SK-N-SH (cell line): ENCODE results near the gene CACNG3. TPM values are rescaled to one million over a fixed set of nuclear protein-coding genes. Genes with fewer than 3 reads are reported as not detected.

Source experiments
- CTCF ChIA-PET: fragments of 300-600, 350-600 bp; formaldehyde crosslinking; extraction: SDS; loops from one replicate; lab custom pipeline; 2021; lab: Yijun Ruan, JAX
- POLR2A ChIA-PET: fragments of 350-600 bp; sonication (Branson Sonifier 250); formaldehyde crosslinking; extraction: SDS; loops from one replicate; lab custom pipeline; 2020; ENCODE audit warnings: antibody characterized with exemption, inconsistent platforms; lab: Yijun Ruan, JAX
- DNase-seq: peaks from one replicate; pipeline ENCODE4 v3.0.0; 2012
- H2AFZ ChIP-seq: fragments of 200-600 bp; sonication (generic); 2 replicates; pipeline ENCODE4 v1.8.1; 2016; ENCODE audit warnings: antibody characterized with exemption, mild to moderate bottlenecking, low read depth
- H3F3A ChIP-seq: fragments of 200-600 bp; sonication (generic); replicated peaks from 2 replicates; pipeline ENCODE3; 2016; ENCODE audit warnings: antibody characterized with exemption, mild to moderate bottlenecking; ENCODE audit not compliant: insufficient read depth
- H3K27ac ChIP-seq, 2 experiments: fragments of 200-500 bp in 1 of 2; fragments of 200-600 bp in 1 of 2; sonication (Bioruptor generic) in 1 of 2; sonication (generic), shearing (Covaris generic) in 1 of 2; 2 replicates each; pipeline versions ENCODE4 v1.5.1 to v1.6.1; 2014 to 2016; ENCODE audit warnings: low read depth in 2 of 2, inconsistent platforms in 1 of 2, low read length in 1 of 2, mild to moderate bottlenecking in 1 of 2, mixed read lengths in 1 of 2
- H3K27me3 ChIP-seq: fragments of 200-600 bp; sonication (generic), shearing (Covaris generic); 2 replicates; pipeline ENCODE4 v1.6.1; 2016; ENCODE audit warnings: mixed run types; ENCODE audit not compliant: insufficient read depth
- H3K36me3 ChIP-seq, 2 experiments: fragments of 200-500 bp in 1 of 2; fragments of 200-600 bp in 1 of 2; sonication (Bioruptor generic) in 1 of 2; sonication (generic) in 1 of 2; replicated peaks in 1 of 2; 2 replicates each; pipeline versions ENCODE3 to v1.5.1; 2014 to 2016; ENCODE audit warnings: low read length in 1 of 2, mild to moderate bottlenecking in 1 of 2; ENCODE audit not compliant: insufficient read depth in 2 of 2, control insufficient read depth in 1 of 2
- H3K4me1 ChIP-seq, 2 experiments: fragments of 200-500 bp in 1 of 2; fragments of 200-600 bp in 1 of 2; sonication (Bioruptor generic) in 1 of 2; sonication (generic), shearing (Covaris generic) in 1 of 2; 2 replicates each; pipeline versions ENCODE4 v1.5.1 to v1.6.1; 2014 to 2016; ENCODE audit warnings: low read depth in 1 of 2, low read length in 1 of 2, mixed run types in 1 of 2; ENCODE audit not compliant: insufficient read depth in 2 of 2, control insufficient read depth in 1 of 2
- H3K4me2 ChIP-seq: fragments of 200-600 bp; sonication (generic), shearing (Covaris generic); 2 replicates; pipeline ENCODE4 v1.6.1; 2017; ENCODE audit warnings: mixed run types
- H3K4me3 ChIP-seq, 2 experiments: fragments of 200-500 bp in 1 of 2; fragments of 200-600 bp in 1 of 2; sonication (Bioruptor generic) in 1 of 2; sonication (generic), shearing (Covaris generic) in 1 of 2; 2 replicates each; pipeline versions ENCODE4 v1.5.1 to v1.8.1; 2014 to 2016; ENCODE audit warnings: low read depth in 2 of 2, inconsistent platforms in 1 of 2, low read length in 1 of 2, mild to moderate bottlenecking in 1 of 2, mixed read lengths in 1 of 2, moderate library complexity in 1 of 2
- H3K79me2 ChIP-seq: fragments of 200-600 bp; sonication (generic); 2 replicates; pipeline ENCODE4 v1.8.1; 2017; ENCODE audit warnings: mild to moderate bottlenecking; ENCODE audit not compliant: insufficient read depth
- H3K9ac ChIP-seq: fragments of 200-600 bp; sonication (generic); 2 replicates; pipeline ENCODE4 v1.6.1; 2017; ENCODE audit warnings: mixed run types
- H3K9me2 ChIP-seq: fragments of 200-600 bp; sonication (generic); 2 replicates; pipeline ENCODE4 v1.6.1; 2017; ENCODE audit warnings: mixed run types
- H3K9me3 ChIP-seq: fragments of 200-600 bp; sonication (generic); 2 replicates; pipeline ENCODE4 v1.6.1; 2017; ENCODE audit warnings: mixed run types, mild to moderate bottlenecking, moderate library complexity
- H4K20me1 ChIP-seq: fragments of 200-600 bp; sonication (generic); 2 replicates; pipeline ENCODE4 v1.6.1; 2017; ENCODE audit warnings: mild to moderate bottlenecking, mixed run types; ENCODE audit not compliant: insufficient read depth
- CHD2 ChIP-seq: fragments of 150-350 bp; IDR thresholded peaks from 2 replicates; pipeline ENCODE4 v1.6.1; 2018; ENCODE audit warnings: low read length; ENCODE audit not compliant: partially characterized antibody
- ELF1 ChIP-seq: IDR thresholded peaks from 2 replicates; pipeline ENCODE4 v1.4.0; 2012
- EZH2phosphoT487 ChIP-seq: fragments of 200-600 bp; sonication (generic); IDR thresholded peaks from 2 replicates; pipeline ENCODE4 v1.6.1; 2017; ENCODE audit warnings: low read depth, mixed run types, mild to moderate bottlenecking, antibody characterized with exemption, moderate library complexity, borderline replicate concordance
- GABPA ChIP-seq: IDR thresholded peaks from 2 replicates; pipeline ENCODE4 v1.4.0; 2012; ENCODE audit warnings: low read depth, mild to moderate bottlenecking
- GATA2 ChIP-seq: sonication (generic); formaldehyde crosslinking; IDR thresholded peaks from 2 replicates; pipeline ENCODE4 v1.5.0; 2020; ENCODE audit warnings: mild to moderate bottlenecking, missing genetic modification reagents
- IRF3 ChIP-seq: fragments of 150-350 bp; IDR thresholded peaks from 2 replicates; pipeline ENCODE4 v1.6.1; 2016; ENCODE audit warnings: mild to moderate bottlenecking, low read depth, low read length
- MEF2A ChIP-seq: IDR thresholded peaks from 2 replicates; pipeline ENCODE4 v1.4.0; 2012; ENCODE audit warnings: low read depth, borderline replicate concordance
- MXI1 ChIP-seq: IDR thresholded peaks from 2 replicates; pipeline ENCODE4 v1.6.1; 2012; ENCODE audit warnings: mild to moderate bottlenecking, low read depth, low read length, improper control_type of control experiment
- NFIC ChIP-seq: IDR thresholded peaks from 2 replicates; pipeline ENCODE4 v1.4.0; 2012; ENCODE audit warnings: borderline replicate concordance
- NRF1 ChIP-seq: IDR thresholded peaks from 2 replicates; pipeline ENCODE4 v1.6.1; 2012; ENCODE audit warnings: low read depth, mild to moderate bottlenecking, low read length
- PBX3 ChIP-seq: IDR thresholded peaks from 2 replicates; pipeline ENCODE4; 2012
- RCOR1 ChIP-seq: fragments of 150-350 bp; IDR thresholded peaks from 2 replicates; pipeline ENCODE4 v1.6.1; 2017; ENCODE audit warnings: antibody characterized with exemption, low read length
- REST ChIP-seq: IDR thresholded peaks from 2 replicates; pipeline ENCODE4 v1.6.1; 2012; ENCODE audit warnings: mild to moderate bottlenecking, low read depth, low read length, moderate library complexity
- RXRA ChIP-seq: IDR thresholded peaks from 2 replicates; pipeline ENCODE4 v1.4.0; 2012; ENCODE audit warnings: low read depth, mild to moderate bottlenecking, borderline replicate concordance
- SMC3 ChIP-seq: IDR thresholded peaks from 2 replicates; pipeline ENCODE4 v1.6.1; 2012; ENCODE audit warnings: low read depth, low read length, improper control_type of control experiment
- YY1 ChIP-seq: IDR thresholded peaks from 2 replicates; pipeline ENCODE4 v1.4.0; 2012; ENCODE audit warnings: low read depth, mild to moderate bottlenecking
- WGBS: methylation state at CpG from one replicate; pipeline ENCODE4 v1.1.6; 2017; ENCODE audit warnings: low lambda C conversion rate; 5-methylcytosine and 5-hydroxymethylcytosine counted together
- polyA plus RNA-seq, 3 experiments: library from polyadenylated mRNA; depleted of rRNA; stranded (reverse); fragments of >200 nt; gene quantifications; 2 replicates each; pipeline ENCODE4 v1.2.3, GENCODE V29; 2012
- TF ChIP-seq, protein P1 (sequence below): IDR thresholded peaks from 2 replicates; pipeline ENCODE4 v1.4.0; 2012; ENCODE audit warnings: low read depth, borderline replicate concordance

Gene CACNG3
- polyA plus RNA-seq, 1 of the 3 experiments (the other 2 are of a cell fraction), result not detected

DNA sequence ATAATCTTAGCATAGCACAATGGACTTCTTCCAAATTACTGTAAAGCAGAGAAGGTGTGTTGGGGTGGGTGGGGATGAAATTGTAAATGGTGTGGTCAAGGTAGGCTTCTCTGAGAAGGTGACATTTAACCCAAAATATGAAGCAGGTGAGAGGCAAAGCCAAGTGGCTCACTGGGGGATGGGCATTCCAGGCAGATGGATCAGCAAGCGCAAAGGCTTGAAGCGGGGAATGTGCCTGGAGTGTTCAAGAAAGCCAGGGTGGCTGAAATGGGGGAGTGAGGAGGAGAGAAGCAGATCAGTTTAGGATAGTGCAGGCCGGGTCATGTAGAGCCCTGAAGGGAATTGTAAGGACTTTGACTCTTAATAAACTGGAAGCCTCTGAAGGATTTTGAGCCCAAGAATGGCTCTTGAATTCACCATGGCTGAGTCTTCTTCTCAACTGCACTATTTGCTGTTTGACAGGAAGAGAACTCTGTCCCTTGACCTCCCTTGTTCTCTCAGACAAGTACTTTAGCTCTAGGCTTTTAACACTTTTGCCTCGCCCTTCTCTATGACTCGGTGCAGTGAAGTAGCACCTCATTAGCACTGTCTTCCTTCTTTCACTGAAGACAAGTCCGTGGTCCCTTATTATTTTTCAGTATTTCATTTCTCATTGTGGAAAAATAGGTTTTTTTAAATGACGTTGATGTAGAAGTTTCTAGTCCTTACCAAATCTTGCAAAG is 14.7 kb downstream of the CACNG3 start:
- H3K27ac ChIP-seq, result no peak overlapping the region
- no peaks in the 10 kb centered on the region for H3K27me3 ChIP-seq
- no peaks in the 10 kb centered on the region for H3K36me3 ChIP-seq
- WGBS, result 24% methylated on average over 7 of the region's 7 CpGs
- no peak overlapping the region for H3K4me2 ChIP-seq
- no peaks in the 10 kb centered on the region for H3K4me1 ChIP-seq
- H2AFZ ChIP-seq, result no peak overlapping the region
- POLR2A ChIA-PET, result no interaction called here
- H3F3A ChIP-seq, result no peaks in the 10 kb centered on the region
- H3K79me2 ChIP-seq, result no peaks in the 10 kb centered on the region
- H3K9ac ChIP-seq, result no peak overlapping the region
- H3K9me3 ChIP-seq, result no peaks in the 10 kb centered on the region
- no peaks in the 10 kb centered on the region for H3K9me2 ChIP-seq
- DNase-seq, result no peak
- CTCF ChIA-PET, result interaction anchor here (1.0 kb wide), 2 partner anchors 11 to 18 kb away, joined by 4 to 5 read pairs; no protein-coding TSS in a partner anchor
- no peak overlapping the region for H3K4me3 ChIP-seq
- no peaks in the 10 kb centered on the region for H4K20me1 ChIP-seq
- TF ChIP-seq REST (no peak), GABPA (no peak), PBX3 (no peak), NFIC (no peak), RCOR1 (no peak), EZH2phosphoT487 (no peak), NRF1 (no peak), YY1 (no peak), ELF1 (no peak)
- TF ChIP-seq, protein P1, sequence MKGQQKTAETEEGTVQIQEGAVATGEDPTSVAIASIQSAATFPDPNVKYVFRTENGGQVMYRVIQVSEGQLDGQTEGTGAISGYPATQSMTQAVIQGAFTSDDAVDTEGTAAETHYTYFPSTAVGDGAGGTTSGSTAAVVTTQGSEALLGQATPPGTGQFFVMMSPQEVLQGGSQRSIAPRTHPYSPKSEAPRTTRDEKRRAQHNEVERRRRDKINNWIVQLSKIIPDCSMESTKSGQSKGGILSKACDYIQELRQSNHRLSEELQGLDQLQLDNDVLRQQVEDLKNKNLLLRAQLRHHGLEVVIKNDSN, result no peak

DNA sequence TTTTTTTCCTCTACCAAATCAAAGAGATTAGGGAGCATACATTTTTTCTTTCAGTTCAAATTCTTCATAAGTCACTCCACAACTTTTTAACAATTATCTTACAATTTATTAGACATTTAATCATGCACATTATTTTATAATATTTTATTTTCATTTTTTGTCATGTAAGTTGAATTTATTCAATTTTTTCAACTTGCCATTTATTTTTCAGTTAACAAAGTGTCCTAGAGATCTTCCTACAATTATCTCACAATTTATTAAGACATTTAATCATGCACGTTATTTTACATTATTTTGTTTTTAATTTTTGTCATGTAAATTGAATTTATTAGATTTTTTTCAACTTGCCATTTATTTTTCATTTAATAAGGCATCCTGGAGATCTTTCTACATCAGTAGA is 16.2 kb downstream of the CACNG3 start:
- Histone ChIP-seq H3K4me3 (no peak overlapping the region), H3K79me2 (no peaks in the 10 kb centered on the region), H3K9me2 (no peaks in the 10 kb centered on the region), H3K4me2 (no peak overlapping the region), H3K36me3 (no peaks in the 10 kb centered on the region), H3F3A (no peaks in the 10 kb centered on the region), H2AFZ (no peak overlapping the region), H3K27me3 (no peaks in the 10 kb centered on the region), H3K9ac (no peak overlapping the region), H3K27ac (no peak overlapping the region), H4K20me1 (no peaks in the 10 kb centered on the region), H3K9me3 (no peaks in the 10 kb centered on the region), H3K4me1 (no peaks in the 10 kb centered on the region)
- POLR2A ChIA-PET, result no interaction called here
- CTCF ChIA-PET, result interaction anchor here (1.0 to 2.2 kb wide), 2 partner anchors 19 kb away, joined by 4 to 9 read pairs; no protein-coding TSS in a partner anchor
- TF ChIP-seq SMC3 (no peak), IRF3 (no peak), MXI1 (no peak), CHD2 (no peak), ELF1 (no peak), MEF2A (no peak), RXRA (no peak), GATA2 (no peak), PBX3 (no peak), NRF1 (no peak), EZH2phosphoT487 (no peak)
- TF ChIP-seq, protein P1, result no peak
- 2% methylated on average over 1 of the region's 1 CpG for WGBS
- no peak for DNase-seq
